Left lung (tissue), 14 donors: Measurements from ENCODE around the gene MTRFR. TPM values are rescaled to one million over a fixed set of nuclear protein-coding genes. Genes with fewer than 3 reads are reported as not detected.
"Not testable (repeated sequence)": the region's sequence is repeated elsewhere in the genome, so short reads cannot be mapped to it uniquely, and the experiment has no call there.

ENCODE experiments used
- ATAC-seq: fragments of 200-7000 bp; cut with Tn5 transposase; one replicate; pipeline ENCODE4 v1.9.1; 2020; ENCODE audit warnings: moderate library complexity
- DNase-seq, 4 donors: peaks; one replicate each; pipeline ENCODE4 v3.0.0-alpha.2; 2013 to 2020
- H3K27ac ChIP-seq, 2 donors: fragments of 200-600 bp; sonication (generic) in 1 of 2; one replicate each; pipeline versions ENCODE4 v1.5.0 to v1.8.0; 2020 to 2021
- H3K27me3 ChIP-seq, 2 donors: fragments of 200-600 bp; sonication (generic) in 1 of 2; one replicate each; pipeline versions ENCODE4 v1.5.0 to v1.8.0; 2020 to 2021
- H3K36me3 ChIP-seq, 2 donors: fragments of 200-600 bp; sonication (generic) in 1 of 2; one replicate each; pipeline versions ENCODE4 v1.5.0 to v1.8.0; 2020 to 2021
- H3K4me1 ChIP-seq, 2 donors: fragments of 200-600 bp; one replicate each; pipeline ENCODE4 v1.8.0; 2021
- H3K4me3 ChIP-seq, 2 donors: fragments of 200-600 bp; sonication (generic) in 1 of 2; one replicate each; pipeline versions ENCODE4 v1.5.0 to v1.8.0; 2020 to 2021; ENCODE audit warnings: mild to moderate bottlenecking in 1 of 2
- H3K9me3 ChIP-seq, 2 donors: fragments of 200-600 bp; sonication (generic) in 1 of 2; one replicate each; pipeline versions ENCODE4 v1.5.0 to v1.8.0; 2020 to 2021
- intact Hi-C, 2 donors: fragments of 100-400 bp; cut with DNase I; formaldehyde crosslinking; loops; one replicate each; pipeline versions ENCODE4 v1.11.2 to v1.14.2; 2022
- long read RNA-seq, 12 donors: library from polyadenylated mRNA in 2 of 12; unstranded in 2 of 12; transcript quantifications; one replicate each; pipeline ENCODE4 v2.0.0 and lab custom pipeline, GENCODE V29; 2019 to 2026
- polyA plus RNA-seq, 6 donors: library from polyadenylated mRNA; unstranded; fragments of 120-200 nt; gene quantifications; one replicate each; pipeline ENCODE4 v1.2.1, GENCODE V29; 2013; ENCODE audit not compliant: insufficient read length in 6 of 6
- total RNA-seq, 2 donors: library from RNA; stranded (reverse); fragmentation: NEBNext Ultra II Directional; extraction: Animal tissue kit (Norgen Biotek cat#: 25700); gene quantifications; one replicate each; pipeline ENCODE4 v1.2.1, GENCODE V29; 2021
- TF ChIP-seq, protein P1 (sequence below), 2 donors: fragments of 200-600 bp; sonication (generic) in 1 of 2; IDR thresholded peaks; one replicate each; pipeline versions ENCODE4 v1.5.0 to v1.8.0; 2021; ENCODE audit warnings: antibody characterized with exemption in 2 of 2
- donor health status: DM: no; HTN: yes; CAD: no.
- donor health status: DM: no; HTN: no; CAD: no.

MTRFR gene
- total RNA-seq (10 to 100 TPM; 13.2 to 13.3 TPM), polyA plus RNA-seq (10 to 100 TPM; 24.4 to 28.5 (median 26.8) TPM)
- long read RNA-seq, donor 1, transcript C12orf65-201 (3 exons, 2,073 nt), result major isoform, 17 of 23 reads
- long read RNA-seq, donor 1, partial matches to known transcripts, result 0 of 23 reads
- long read RNA-seq, donor 1, other reads (novel, unspliced or antisense), result 0 of 23 reads
- long read RNA-seq, donor 2, transcript C12orf65-201 (3 exons, 2,073 nt), result major isoform, 16 of 728 reads
- long read RNA-seq, donor 2, transcript C12orf65-204 (2 exons, 1,326 nt), result minor isoform, 5 of 728 reads
- long read RNA-seq, donor 2, partial matches to known transcripts, result 654 of 728 reads
- long read RNA-seq, donor 2, other reads (novel, unspliced or antisense), result 52 of 728 reads
- long read RNA-seq, donor 3, transcript C12orf65-201 (3 exons, 2,073 nt), result major isoform, 18 of 464 reads
- long read RNA-seq, donor 3, partial matches to known transcripts, result 427 of 464 reads
- long read RNA-seq, donor 3, other reads (novel, unspliced or antisense), result 18 of 464 reads
- long read RNA-seq, donor 4, transcript C12orf65-201 (3 exons, 2,073 nt), result major isoform, 28 of 34 reads
- long read RNA-seq, donor 4, partial matches to known transcripts, result 2 of 34 reads
- long read RNA-seq, donor 4, other reads (novel, unspliced or antisense), result 0 of 34 reads
- long read RNA-seq, donor 5, transcript C12orf65-201 (3 exons, 2,073 nt), result major isoform, 14 of 399 reads
- long read RNA-seq, donor 5, partial matches to known transcripts, result 363 of 399 reads
- long read RNA-seq, donor 5, other reads (novel, unspliced or antisense), result 18 of 399 reads
- long read RNA-seq, donor 6, transcript C12orf65-201 (3 exons, 2,073 nt), result major isoform, 11 of 14 reads
- long read RNA-seq, donor 6, partial matches to known transcripts, result 0 of 14 reads
- long read RNA-seq, donor 6, other reads (novel, unspliced or antisense), result 0 of 14 reads
- long read RNA-seq, donor 7, transcript C12orf65-201 (3 exons, 2,073 nt), result major isoform, 5 of 6 reads
- long read RNA-seq, donor 7, partial matches to known transcripts, result 0 of 6 reads
- long read RNA-seq, donor 7, other reads (novel, unspliced or antisense), result 0 of 6 reads
- long read RNA-seq, donor 8, transcript C12orf65-201 (3 exons, 2,073 nt), result major isoform, 8 of 580 reads
- long read RNA-seq, donor 8, partial matches to known transcripts, result 546 of 580 reads
- long read RNA-seq, donor 8, other reads (novel, unspliced or antisense), result 26 of 580 reads
- long read RNA-seq, donor 9, result 0 reads
- long read RNA-seq, donor 10, transcript C12orf65-201 (3 exons, 2,073 nt), result major isoform, 21 of 28 reads
- long read RNA-seq, donor 10, partial matches to known transcripts, result 0 of 28 reads
- long read RNA-seq, donor 10, other reads (novel, unspliced or antisense), result 3 of 28 reads
- long read RNA-seq, donor 11, transcript C12orf65-201 (3 exons, 2,073 nt), result major isoform, 19 of 694 reads
- long read RNA-seq, donor 11, partial matches to known transcripts, result 606 of 694 reads
- long read RNA-seq, donor 11, other reads (novel, unspliced or antisense), result 65 of 694 reads
- long read RNA-seq, donor 12, transcript C12orf65-201 (3 exons, 2,073 nt), result major isoform, 14 of 545 reads
- long read RNA-seq, donor 12, partial matches to known transcripts, result 505 of 545 reads
- long read RNA-seq, donor 12, other reads (novel, unspliced or antisense), result 24 of 545 reads

GRCh38 chr12:123232807-123233504 is at the start of gene MTRFR, which contains the start of gene MPHOSPH9:
Gene MTRFR, plus strand, starts transcription at chr12:123233436. Its CDS starts 20,239 bp downstream, at chr12:123253675.
Gene MPHOSPH9, minus strand, starts transcription at chr12:123233141. Its CDS starts 2,777 bp downstream, at chr12:123230364.
- H3K27ac ChIP-seq, result peak within 1 kb of the TSS; percentile 88
- peak; percentile 97 for ATAC-seq
- no peaks in the 10 kb centered on the region for H3K36me3 ChIP-seq
- peaks cover 28 to 73% of the 10 kb centered on the region in 2 donors for H3K4me1 ChIP-seq
- H3K27me3 ChIP-seq, result no peaks in the 10 kb centered on the region
- TF ChIP-seq, protein P1, sequence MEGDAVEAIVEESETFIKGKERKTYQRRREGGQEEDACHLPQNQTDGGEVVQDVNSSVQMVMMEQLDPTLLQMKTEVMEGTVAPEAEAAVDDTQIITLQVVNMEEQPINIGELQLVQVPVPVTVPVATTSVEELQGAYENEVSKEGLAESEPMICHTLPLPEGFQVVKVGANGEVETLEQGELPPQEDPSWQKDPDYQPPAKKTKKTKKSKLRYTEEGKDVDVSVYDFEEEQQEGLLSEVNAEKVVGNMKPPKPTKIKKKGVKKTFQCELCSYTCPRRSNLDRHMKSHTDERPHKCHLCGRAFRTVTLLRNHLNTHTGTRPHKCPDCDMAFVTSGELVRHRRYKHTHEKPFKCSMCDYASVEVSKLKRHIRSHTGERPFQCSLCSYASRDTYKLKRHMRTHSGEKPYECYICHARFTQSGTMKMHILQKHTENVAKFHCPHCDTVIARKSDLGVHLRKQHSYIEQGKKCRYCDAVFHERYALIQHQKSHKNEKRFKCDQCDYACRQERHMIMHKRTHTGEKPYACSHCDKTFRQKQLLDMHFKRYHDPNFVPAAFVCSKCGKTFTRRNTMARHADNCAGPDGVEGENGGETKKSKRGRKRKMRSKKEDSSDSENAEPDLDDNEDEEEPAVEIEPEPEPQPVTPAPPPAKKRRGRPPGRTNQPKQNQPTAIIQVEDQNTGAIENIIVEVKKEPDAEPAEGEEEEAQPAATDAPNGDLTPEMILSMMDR (IDR thresholded peaks at IDR 0.05), result no peak
- intact Hi-C loops, result loop anchor here in 1 of 2 donors (10.0 kb wide), 1 partner anchor 188 kb away; no protein-coding TSS in a partner anchor
- H3K9me3 ChIP-seq, result no peaks in the 10 kb centered on the region
- H3K4me3 ChIP-seq, result peak within 1 kb of the TSS; percentile 73 to 95
- DNase-seq, result peak; percentile 98 to 100 (median 99)

- H3K4me3 ChIP-seq, result no peak overlapping the region
- no peaks in the 10 kb centered on the region for H3K27me3 ChIP-seq
- H3K4me1 ChIP-seq, result no peaks in the 10 kb centered on the region
- no peak overlapping the region for H3K27ac ChIP-seq
- H3K9me3 ChIP-seq, result no peaks in the 10 kb centered on the region
- intact Hi-C loops, result no loop called here
- TF ChIP-seq, protein P1 (IDR thresholded peaks at IDR 0.05), result no peak
- H3K36me3 ChIP-seq, result peaks cover 0 to 76% of the 10 kb centered on the region in 2 donors
- no peak for DNase-seq
- ATAC-seq, result no peak
These were observed 45.6 kb upstream of the MTRFR start for GRCh38 chr12:123187637-123188036.

- Histone ChIP-seq H3K4me3 (no peak overlapping the region), H3K27me3 (no peaks in the 10 kb centered on the region), H3K4me1 (no peaks in the 10 kb centered on the region), H3K27ac (no peak overlapping the region), H3K9me3 (no peaks in the 10 kb centered on the region), H3K36me3 (peaks cover 4 to 48% of the 10 kb centered on the region in 2 donors)
- DNase-seq (no peak), ATAC-seq (no peak)
- TF ChIP-seq, protein P1 (IDR thresholded peaks at IDR 0.05), result no peak
- intact Hi-C loops, result no loop called here
These were observed 33.3 kb upstream of the MTRFR start for GRCh38 chr12:123199936-123200335.

- intact Hi-C loops, result no loop called here
- ATAC-seq, result no peak
- no peak for DNase-seq
- Histone ChIP-seq H3K36me3 (peaks cover 4 to 48% of the 10 kb centered on the region in 2 donors), H3K9me3 (no peaks in the 10 kb centered on the region), H3K4me3 (no peak overlapping the region), H3K4me1 (no peaks in the 10 kb centered on the region), H3K27ac (no peak overlapping the region), H3K27me3 (no peaks in the 10 kb centered on the region)
- TF ChIP-seq, protein P1 (IDR thresholded peaks at IDR 0.05), result no peak
These were observed 32.8 kb upstream of the MTRFR start for GRCh38 chr12:123200414-123200813.

DNA sequence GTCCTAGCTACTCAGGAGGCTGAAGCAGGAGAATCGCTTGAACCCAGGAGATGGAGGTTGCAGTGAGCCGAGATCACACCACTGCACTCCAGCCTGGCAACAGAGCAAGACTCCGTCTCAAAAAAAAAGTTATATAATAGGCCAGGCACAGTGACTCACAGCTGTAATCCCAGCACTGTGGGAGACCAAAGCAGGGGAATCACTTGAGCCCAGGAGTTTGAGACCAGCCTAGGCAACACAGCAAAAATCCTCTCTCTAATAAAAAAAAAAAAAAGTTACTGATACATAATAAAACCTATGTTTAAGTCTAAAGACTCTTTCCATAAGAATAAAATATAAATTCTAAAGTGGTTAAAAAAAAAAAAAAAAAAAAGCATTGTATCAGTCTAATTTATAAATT is 26.4 kb upstream of the MTRFR start:
- peaks cover 4 to 82% of the 10 kb centered on the region in 2 donors for H3K36me3 ChIP-seq
- DNase-seq, H3K27ac ChIP-seq, H3K4me1 ChIP-seq, ATAC-seq, H3K4me3 ChIP-seq, H3K9me3 ChIP-seq, intact Hi-C loops, H3K27me3 ChIP-seq: not testable (repeated sequence)

DNA sequence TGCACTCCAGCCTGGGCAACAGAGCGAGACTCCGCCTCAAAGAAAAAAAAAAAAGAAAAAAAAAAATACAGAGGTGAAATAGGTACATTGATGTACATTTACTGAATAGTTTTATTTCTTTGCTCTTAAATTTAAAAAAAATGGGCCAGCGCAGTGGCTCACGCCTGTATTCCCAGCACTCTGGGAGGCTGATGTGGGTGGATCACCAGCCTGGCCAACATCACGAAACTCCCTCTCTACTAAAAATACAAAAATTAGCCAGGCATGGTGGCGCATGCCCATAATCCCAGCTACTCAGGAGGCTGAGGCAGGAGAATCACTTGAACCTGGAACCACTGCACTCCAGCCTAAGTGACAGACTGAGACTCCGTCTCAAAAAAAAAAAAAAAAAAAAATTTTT is 25.4 kb upstream of the MTRFR start:
- H3K4me1 ChIP-seq, intact Hi-C loops, H3K27ac ChIP-seq, H3K9me3 ChIP-seq, ATAC-seq, H3K4me3 ChIP-seq, H3K27me3 ChIP-seq, DNase-seq: not testable (repeated sequence)
- H3K36me3 ChIP-seq, result peaks cover 0 to 78% of the 10 kb centered on the region in 2 donors
